Stimulated activated CD4-positive, alpha-beta T cell treated with anti-CD3 and anti-CD28 coated beads, Interleukin-15, amount 100 ng/mL, for 24 hours (primary cell): ENCODE data around the gene HNRNPH3.
A peak's percentile ranks its signal among the peaks of the same experiment; 100 is the strongest.
"Not testable (repeated sequence)": the region's sequence is repeated elsewhere in the genome, so short reads cannot be mapped to it uniquely, and the experiment has no call there.

Experiments used
- DNase-seq: peaks from one replicate; pipeline ENCODE4 v3.0.0-alpha.2; 2020

Gene HNRNPH3, protein sequence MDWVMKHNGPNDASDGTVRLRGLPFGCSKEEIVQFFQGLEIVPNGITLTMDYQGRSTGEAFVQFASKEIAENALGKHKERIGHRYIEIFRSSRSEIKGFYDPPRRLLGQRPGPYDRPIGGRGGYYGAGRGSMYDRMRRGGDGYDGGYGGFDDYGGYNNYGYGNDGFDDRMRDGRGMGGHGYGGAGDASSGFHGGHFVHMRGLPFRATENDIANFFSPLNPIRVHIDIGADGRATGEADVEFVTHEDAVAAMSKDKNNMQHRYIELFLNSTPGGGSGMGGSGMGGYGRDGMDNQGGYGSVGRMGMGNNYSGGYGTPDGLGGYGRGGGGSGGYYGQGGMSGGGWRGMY

GRCh38 chr10:68331455-68332258 lies at the start of gene HNRNPH3:
Gene HNRNPH3 (plus strand): TSS chr10:68332064. CDS start chr10:68337222, 5,158 bp downstream.
- DNase-seq, result peak; percentile 99

- no peak for DNase-seq
These were observed 47.5 kb upstream of the HNRNPH3 start for GRCh38 chr10:68284062-68285001.

- DNase-seq, result no peak
These were observed 43.1 kb upstream of the HNRNPH3 start for GRCh38 chr10:68288717-68289116.

DNA sequence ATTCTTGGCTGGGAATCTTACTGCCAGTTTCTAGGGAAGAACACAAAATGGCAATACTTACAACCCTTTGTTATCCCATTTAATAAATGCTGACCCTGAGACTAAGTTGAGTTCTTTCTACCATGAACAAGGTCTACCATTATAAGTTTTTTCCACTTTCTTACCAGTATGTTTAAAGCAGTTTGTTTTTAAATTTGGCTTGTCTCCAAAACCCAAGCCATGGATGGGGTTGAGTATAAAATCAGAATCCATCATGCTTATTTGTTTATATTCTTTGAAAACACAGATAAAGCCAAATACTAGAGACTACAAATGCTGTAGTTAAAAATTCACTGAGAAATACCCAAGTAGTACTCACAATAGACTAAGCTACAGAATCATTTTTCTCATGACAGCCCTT lies 41.1 kb upstream of the HNRNPH3 start:
- no peak for DNase-seq

DNA sequence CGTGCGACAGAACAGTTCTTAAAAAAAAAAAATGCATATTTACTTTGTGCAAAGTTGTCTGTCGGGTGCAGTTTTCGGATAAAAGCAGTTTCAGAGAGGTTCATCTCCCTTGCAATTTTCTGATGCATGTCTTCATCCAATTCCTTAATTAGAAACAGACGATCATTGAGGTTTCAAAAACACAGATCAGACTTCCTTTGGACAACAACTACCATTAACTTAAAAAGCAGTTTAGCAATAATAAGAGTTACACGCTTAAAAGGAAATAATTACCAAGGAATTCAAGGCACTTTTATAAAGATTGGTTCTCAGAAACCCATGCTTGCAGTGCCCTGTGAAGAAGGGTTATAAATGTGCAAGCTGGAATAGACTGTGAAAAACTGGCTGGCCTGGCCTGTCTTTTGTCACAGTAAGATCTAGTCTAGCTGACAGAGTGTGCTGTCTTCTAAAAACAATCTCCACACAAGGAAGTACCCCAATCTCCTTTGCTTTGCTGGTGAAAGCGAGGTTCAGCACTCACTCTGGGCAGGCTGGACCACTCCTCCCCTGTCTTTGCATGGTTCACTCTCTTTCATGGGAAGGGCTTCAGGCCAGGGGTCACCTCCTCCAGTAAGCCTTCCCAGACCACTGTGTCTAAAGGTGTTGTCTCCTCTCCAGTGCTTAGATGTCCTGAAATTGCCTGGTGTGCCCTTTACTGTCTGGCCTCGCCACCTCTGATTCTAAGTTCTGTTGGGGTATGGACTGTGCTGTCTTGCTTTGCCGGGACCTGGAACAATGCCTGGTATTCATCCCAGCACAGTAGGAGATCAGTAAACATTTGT lies 34.8 kb upstream of the HNRNPH3 start:
- no peak for DNase-seq

DNA sequence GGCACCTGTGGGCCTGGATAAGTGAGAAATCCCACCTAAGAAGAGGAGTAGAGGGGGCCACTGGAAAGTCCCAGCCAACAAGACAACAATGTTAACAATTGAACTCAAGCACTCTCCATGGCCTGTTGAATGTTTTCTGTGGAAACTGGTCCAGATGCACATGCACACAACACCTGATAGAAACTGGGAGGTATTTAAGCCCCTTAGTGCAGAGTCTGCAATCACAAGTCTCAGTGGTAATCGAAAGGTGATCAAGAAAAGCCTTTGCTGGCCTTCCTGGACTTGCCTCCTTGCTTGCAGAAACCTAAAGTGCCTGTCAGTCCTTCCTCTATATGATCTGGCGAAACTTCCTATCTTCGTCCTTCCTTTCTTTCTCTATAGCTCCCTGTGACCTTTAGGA lies 30.6 kb upstream of the HNRNPH3 start:
- no peak for DNase-seq

DNA sequence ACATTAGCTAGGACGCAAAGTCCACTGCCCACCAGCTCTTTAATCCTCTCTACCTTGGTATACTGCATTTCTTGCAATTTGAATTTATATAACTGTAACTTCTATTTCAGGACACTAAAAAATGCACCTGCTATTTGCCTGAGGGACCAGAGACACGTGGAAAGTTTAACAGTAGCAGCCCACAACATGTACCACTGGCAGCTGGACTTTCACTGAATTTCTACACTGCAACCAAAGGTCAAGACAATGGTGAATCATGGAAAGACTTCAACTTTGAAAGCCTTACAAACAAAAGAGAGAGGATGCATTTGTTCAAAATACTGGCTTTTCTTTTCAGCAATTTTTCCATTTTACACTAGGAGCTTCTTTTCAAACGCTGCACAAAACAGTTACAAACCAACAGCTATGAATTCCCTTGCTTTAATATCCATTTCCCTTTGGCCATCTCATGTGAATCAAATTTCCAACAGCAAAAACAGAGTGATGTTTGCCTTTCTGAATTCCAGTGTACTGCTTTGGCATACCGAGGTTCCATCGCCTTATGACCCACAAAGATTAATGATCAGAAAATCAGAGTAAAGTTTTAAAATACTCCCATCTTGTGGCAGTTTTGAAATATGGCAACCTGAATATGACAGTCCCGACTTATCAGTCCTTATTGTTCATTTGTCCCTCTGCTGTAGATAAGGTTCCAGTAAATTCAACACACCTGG lies 29.9 kb upstream of the HNRNPH3 start:
- DNase-seq, result no peak

DNA sequence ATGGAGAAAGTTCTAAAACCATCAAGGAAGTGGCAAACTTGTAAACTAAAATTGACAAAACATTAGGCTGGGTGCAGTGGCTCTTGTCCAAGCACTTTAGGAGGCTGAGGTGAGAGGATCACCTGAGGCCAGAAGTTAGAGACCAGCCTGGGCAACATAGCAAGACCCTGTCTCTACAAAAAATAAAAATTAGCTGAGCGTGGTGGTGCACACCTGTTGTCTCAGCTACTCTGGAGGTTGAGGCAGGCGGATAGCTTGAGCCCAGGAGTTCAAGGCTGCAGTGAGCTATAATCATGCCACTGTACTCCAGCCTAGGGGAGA lies 29.4 kb upstream of the HNRNPH3 start:
- DNase-seq, result no peak

DNA sequence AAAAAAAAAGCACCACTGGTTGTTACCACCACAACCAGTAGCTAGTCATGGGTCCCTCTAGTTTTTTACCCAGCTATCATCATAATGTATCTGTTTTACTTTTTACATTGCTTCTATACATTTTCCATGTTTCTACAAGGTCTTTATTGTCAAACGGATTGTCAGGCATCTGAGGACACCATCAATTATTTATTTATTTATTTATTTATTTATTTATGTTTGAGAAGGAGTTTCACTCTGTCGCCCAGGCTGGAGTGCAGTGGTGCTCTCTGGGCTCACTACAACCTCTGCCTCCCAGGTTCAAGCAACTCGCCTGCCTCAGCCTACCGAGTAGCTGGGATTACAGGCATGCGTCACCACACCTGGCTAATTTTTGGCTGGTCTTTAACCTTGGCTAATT lies 29.0 kb upstream of the HNRNPH3 start:
- no peak for DNase-seq

DNA sequence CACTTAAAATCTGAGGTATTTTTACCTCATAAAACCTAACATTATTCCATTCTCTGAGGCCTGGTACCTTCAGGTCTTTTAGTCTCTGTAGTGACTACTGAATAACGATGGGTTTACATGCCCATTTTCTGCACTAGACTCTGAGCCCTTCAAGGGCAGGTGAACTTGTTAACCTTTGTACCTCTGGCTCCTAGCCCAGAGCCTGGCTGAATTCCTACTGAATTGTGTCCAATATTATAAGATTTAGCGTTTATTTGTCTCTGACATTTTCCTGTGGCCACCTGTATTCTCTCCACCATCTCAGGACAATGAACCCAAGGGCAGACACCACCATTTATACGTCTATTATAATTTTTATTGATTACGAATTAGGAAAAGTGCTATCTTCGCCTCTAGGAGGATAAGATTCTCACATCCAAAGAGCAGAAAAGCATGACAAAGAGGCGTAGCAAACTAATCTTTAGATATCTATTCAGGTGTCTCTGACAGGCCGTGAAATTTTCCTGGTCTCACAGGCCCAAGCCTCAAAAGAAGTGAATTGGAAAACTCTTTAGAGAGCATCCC lies 27.9 kb upstream of the HNRNPH3 start:
- no peak for DNase-seq

DNA sequence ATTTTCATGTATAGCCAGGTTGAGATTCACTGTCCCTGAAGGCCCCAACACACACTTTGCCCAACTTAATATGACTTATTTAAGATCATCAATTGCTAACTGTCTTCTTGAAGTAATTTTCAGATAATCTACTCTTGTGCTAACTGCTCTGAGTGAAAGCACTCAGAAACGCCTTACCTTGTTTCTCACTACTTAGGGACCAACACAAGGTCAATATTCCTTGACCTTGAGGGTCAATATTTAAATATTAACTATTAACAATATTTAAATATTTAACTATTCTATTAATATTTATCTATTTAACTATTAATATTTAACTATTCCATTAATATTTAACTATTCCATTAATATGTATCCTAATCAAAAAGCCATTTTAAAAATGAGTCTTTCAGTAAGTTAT lies 26.0 kb upstream of the HNRNPH3 start:
- no peak for DNase-seq

DNA sequence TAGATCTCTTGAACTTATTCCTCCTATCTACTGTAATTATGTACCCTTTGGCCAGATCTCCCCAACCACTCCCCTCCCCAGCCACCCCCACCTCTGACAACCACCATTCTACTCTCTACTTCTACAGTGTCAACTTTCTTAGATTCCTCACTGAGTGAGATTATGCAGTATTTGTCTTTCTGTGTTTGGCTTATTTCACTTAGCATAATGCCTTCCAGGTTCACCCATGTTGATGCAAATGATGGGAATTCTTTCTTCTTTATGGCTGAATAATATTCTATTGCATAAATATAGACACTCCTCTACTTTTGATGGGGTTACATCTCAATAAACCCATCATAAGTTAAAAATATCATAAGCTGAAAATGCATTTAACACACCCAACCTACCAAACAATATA lies 21.3 kb upstream of the HNRNPH3 start:
- no peak for DNase-seq

DNA sequence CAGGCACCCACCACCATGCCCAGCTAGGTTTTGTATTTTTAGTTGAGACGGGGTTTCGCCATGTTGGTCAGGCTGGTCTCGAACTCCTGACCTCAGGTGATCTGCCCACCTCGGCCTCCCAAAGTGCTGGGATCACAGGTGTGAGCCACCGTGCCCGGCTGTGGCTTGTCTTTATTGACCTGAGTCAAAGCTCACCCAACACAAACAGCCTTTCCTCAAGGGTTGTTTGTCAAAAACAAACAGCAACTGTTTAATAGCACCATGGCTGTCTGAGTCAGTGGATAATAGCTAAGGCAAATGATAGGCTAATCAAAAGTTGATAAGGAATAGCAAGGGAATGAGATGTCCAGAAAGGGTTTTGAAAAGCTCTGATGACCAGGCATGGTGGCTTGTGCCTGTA lies 16.9 kb upstream of the HNRNPH3 start:
- DNase-seq, result not testable (repeated sequence)

GRCh38 chr10:68315582-68315981 lies 16.3 kb upstream of the HNRNPH3 start:
- DNase-seq, result no peak

- no peak for DNase-seq
These were observed 13.4 kb upstream of the HNRNPH3 start for GRCh38 chr10:68318331-68319059.

DNA sequence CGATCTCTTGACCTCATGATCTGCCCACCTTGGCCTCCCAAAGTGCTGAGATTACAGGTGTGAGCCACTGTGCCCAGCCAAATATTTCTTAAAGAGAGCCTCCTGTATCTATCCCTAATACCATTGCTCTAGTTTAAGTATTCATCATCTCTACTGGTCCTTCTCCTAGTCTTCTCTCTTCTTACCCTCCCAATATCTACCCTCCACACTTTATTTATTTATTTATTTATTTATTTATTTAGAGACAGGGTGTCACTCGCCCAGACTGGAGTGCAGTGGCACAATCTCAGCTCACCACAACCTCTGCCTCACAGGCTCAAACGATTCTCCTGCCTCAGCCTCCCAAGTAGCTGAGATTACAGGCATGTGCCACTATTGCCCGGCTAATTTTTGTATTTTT lies 7.5 kb upstream of the HNRNPH3 start:
- DNase-seq, result not testable (repeated sequence)

DNA sequence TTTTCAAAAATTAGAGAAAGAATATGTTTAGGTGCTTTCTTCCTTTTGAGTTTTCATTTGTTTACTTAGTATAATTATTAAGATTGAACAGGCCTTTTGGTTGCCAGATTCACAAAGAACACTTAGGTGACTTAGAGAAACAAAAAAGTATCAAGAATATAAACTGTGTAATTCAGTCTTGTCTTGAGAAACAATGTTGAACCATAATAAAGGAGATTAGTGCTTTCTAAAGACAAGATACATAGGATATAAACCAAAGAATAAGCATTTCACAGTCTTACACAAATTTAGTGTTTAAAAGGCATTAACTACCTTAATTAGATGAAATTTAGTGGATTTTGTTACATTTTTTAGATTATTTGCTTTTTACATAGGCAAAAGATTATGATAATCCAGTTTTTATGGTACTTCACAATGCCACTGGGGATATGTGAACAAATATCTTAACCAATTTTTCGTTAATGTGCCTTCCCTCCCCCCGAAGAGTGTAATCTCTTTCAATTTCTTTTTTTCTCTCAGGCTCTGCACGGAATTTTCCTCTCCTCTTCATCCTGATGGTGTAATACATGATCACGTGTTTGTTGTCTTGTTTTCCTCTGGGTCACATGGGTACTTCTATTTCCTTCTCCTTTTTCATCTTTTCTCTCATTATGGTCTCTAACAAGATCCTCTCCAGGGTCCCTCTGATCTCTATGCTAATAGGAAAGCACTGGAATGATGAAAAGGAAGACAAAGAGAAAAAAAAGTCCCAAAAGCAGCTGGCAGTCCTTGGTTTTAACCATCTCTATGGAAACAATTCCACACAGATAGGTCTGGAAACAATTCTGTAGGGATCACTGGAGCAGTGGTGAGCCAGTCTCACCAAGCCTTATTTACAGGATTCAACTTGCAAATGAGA lies 3.7 kb upstream of the HNRNPH3 start:
- DNase-seq, result no peak

DNA sequence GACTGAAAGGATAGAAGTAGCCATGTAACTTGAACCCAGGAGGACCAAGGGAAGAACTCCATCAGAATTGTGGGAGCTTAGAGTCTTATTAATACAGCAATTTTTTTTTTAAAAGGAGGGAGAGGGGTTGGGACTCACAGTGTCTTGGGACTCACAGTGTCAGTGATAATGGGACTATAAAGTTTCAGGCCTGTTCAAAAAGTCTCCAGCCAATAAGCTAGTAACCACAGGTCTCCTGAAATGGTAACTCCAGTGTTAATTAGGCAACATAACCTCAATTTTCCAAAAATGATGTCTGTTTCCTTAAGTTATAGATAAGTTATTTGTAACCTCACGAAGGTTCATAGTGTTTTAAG lies 2.4 kb upstream of the HNRNPH3 start:
- no peak for DNase-seq

DNA sequence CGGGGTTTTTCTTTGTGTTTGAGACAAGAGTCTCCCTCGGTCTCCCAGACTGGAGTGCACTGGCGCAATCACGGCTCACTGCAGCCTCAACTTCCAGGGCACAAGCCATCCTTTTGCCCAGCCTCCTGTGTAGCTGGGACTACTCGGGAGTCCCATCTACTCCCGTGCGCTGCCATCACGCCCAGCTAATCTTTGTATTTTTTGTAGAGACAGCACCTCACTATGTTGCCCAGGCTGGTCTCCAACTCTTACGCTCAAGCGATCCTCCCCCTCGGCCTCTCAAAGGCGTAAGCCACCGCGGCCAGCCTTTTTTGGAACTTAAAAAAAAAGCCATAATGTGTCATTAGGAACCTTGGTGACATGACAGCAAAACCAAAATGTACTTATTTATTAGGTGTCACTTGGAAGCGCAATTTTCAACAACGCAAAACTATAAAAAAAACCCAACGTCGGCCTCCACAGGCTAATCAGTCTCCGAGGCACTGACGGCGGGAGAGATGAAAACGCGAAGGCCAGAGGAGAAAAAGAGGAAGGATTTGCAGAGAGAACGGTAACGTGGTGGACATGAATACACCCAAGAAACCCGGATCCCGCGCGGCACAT lies 911 bp upstream of the HNRNPH3 start:
- DNase-seq, result no peak
